Gastrocnemius medialis (tissue), 4 donors: ENCODE data around the gene EP300. TPM values are rescaled to one million over a fixed set of nuclear protein-coding genes. Genes with fewer than 3 reads are reported as not detected.
"Not testable (repeated sequence)": the region's sequence is repeated elsewhere in the genome, so short reads cannot be mapped to it uniquely, and the experiment has no call there.

Source experiments
- ATAC-seq, 2 donors: fragments of 150-250 bp; one replicate each; pipeline ENCODE4 v1.9.1; 2016
- DNase-seq, 2 donors: peaks; one replicate each; pipeline ENCODE4 v3.0.0-alpha.2; 2019
- H3K27ac ChIP-seq, 4 donors: fragments of 200-600 bp; sonication (generic); 1 replicate in 1 of 4; 2 replicates in 3 of 4; pipeline ENCODE4 v1.5.1; 2016 to 2018; ENCODE audit warnings: mild to moderate bottlenecking in 2 of 4, moderate library complexity in 1 of 4
- H3K27me3 ChIP-seq, 3 donors: fragments of 200-600 bp; sonication (generic) in 2 of 3; 1 replicate in 1 of 3; 2 replicates in 2 of 3; pipeline versions ENCODE4 v1.5.1 to v1.6.0; 2016 to 2019; ENCODE audit warnings: mild to moderate bottlenecking in 1 of 3, moderate library complexity in 1 of 3
- H3K36me3 ChIP-seq, 2 donors: fragments of 200-600 bp; sonication (generic) in 1 of 2; one replicate each; pipeline ENCODE4 v1.5.1; 2017 to 2018
- H3K4me1 ChIP-seq, 2 donors: fragments of 200-600 bp; sonication (generic) in 1 of 2; one replicate each; pipeline ENCODE4 v1.5.1; 2016 to 2017; ENCODE audit warnings: mild to moderate bottlenecking in 2 of 2
- H3K4me3 ChIP-seq, 4 donors: fragments of 200-600 bp; sonication (generic) in 3 of 4; 1 replicate in 1 of 4; 2 replicates in 3 of 4; pipeline ENCODE4 v1.5.1; 2016 to 2019; ENCODE audit warnings: mild to moderate bottlenecking in 2 of 4
- H3K9me3 ChIP-seq, 3 donors: fragments of 200-600 bp; sonication (generic) in 2 of 3; 1 replicate in 1 of 3; 2 replicates in 2 of 3; pipeline ENCODE4 v1.5.1; 2016 to 2019
- POLR2A ChIP-seq, 2 donors: fragments of 450-650 bp; IDR thresholded peaks; one replicate each; pipeline ENCODE4 v1.6.1; 2017; ENCODE audit warnings: antibody characterized with exemption in 2 of 2, mild to moderate bottlenecking in 2 of 2, moderate library complexity in 2 of 2
- in situ Hi-C, 4 donors: fragments of 200-750 bp; cut with MboI; loops; one replicate each; pipeline versions ENCODE4 v1.15.0 to v1.8.0; 2017; ENCODE audit warnings: low sequenced_read_pairs in 4 of 4
- intact Hi-C: fragments of 100-400 bp; cut with DNase I; formaldehyde crosslinking; loops from one replicate; pipeline ENCODE4 v1.15.1; 2023; ENCODE audit warnings: low total_unique reads
- total RNA-seq, 4 donors: library from RNA; depleted of rRNA; stranded (reverse); fragments of >200 nt; gene quantifications; one replicate each; pipeline versions ENCODE4 v1.1.0 to v1.2.3, GENCODE V29; 2016
- TF ChIP-seq, protein P1 (sequence below), 5 experiments: fragments of 450-650 bp in 3 of 5; fragments of 200-600 bp in 2 of 5; sonication (generic) in 2 of 5; IDR thresholded peaks in 4 of 5; conservative IDR thresholded peaks in 1 of 5; 1 replicate in 4 of 5; 2 replicates in 1 of 5; pipeline ENCODE4 v1.5.1; 2016 to 2019; ENCODE audit warnings: antibody characterized with exemption in 5 of 5, mild to moderate bottlenecking in 3 of 5, moderate library complexity in 3 of 5

The EP300 gene
- 10 to 100 TPM; 29.6 to 53.0 (median 38.0) TPM for total RNA-seq

- intact Hi-C loops, result loop anchor here (5.0 to 10.0 kb wide), 4 partner anchors 90 to 983 kb away; partner anchors contain the start of genes NAGA, PHETA2, SMDT1 and SREBF2
- peaks cover 34 to 44% of the 10 kb centered on the region in 2 donors for H3K4me1 ChIP-seq
- no peaks in the 10 kb centered on the region for H3K27me3 ChIP-seq
- in situ Hi-C loops, result no loop called here
- DNase-seq (peak; percentile 87 to 90), ATAC-seq (peak; percentile 55 to 64)
- peak within 1 kb of the TSS; percentile 76 to 97 (median 88) for H3K4me3 ChIP-seq
- H3K36me3 ChIP-seq, result no peaks in the 10 kb centered on the region
- H3K9me3 ChIP-seq, result no peaks in the 10 kb centered on the region
- TF ChIP-seq, protein P1, sequence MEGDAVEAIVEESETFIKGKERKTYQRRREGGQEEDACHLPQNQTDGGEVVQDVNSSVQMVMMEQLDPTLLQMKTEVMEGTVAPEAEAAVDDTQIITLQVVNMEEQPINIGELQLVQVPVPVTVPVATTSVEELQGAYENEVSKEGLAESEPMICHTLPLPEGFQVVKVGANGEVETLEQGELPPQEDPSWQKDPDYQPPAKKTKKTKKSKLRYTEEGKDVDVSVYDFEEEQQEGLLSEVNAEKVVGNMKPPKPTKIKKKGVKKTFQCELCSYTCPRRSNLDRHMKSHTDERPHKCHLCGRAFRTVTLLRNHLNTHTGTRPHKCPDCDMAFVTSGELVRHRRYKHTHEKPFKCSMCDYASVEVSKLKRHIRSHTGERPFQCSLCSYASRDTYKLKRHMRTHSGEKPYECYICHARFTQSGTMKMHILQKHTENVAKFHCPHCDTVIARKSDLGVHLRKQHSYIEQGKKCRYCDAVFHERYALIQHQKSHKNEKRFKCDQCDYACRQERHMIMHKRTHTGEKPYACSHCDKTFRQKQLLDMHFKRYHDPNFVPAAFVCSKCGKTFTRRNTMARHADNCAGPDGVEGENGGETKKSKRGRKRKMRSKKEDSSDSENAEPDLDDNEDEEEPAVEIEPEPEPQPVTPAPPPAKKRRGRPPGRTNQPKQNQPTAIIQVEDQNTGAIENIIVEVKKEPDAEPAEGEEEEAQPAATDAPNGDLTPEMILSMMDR (IDR thresholded peaks at IDR 0.05 in 4 of 5, conservative IDR thresholded peaks at IDR 0.05 in 1 of 5), result peak in 4 of 5 experiments; percentile 15 to 51 (median 38)
- peak; percentile 71 to 78 for TF ChIP-seq POLR2A (IDR thresholded peaks at IDR 0.05)
- peak within 1 kb of the TSS; percentile 98 to 100 (median 99) for H3K27ac ChIP-seq
These were observed at the start of gene EP300 for GRCh38 chr22:41092023-41092817. Gene EP300 (plus strand): TSS chr22:41092592. CDS start chr22:41093005, 413 bp downstream.

- Histone ChIP-seq H3K27me3 (no peaks in the 10 kb centered on the region), H3K4me3 (no peak overlapping the region), H3K36me3 (no peaks in the 10 kb centered on the region), H3K4me1 (peaks cover 0 to 4% of the 10 kb centered on the region in 2 donors), H3K9me3 (no peaks in the 10 kb centered on the region), H3K27ac (no peak overlapping the region)
- no peak for ATAC-seq
- TF ChIP-seq, protein P1 (IDR thresholded peaks at IDR 0.05 in 4 of 5, conservative IDR thresholded peaks at IDR 0.05 in 1 of 5), result no peak
- no peak for TF ChIP-seq POLR2A (IDR thresholded peaks at IDR 0.05)
- intact Hi-C loops, result no loop called here
- in situ Hi-C loops, result no loop called here
- no peak for DNase-seq
These were observed 48.7 kb upstream of the EP300 start for GRCh38 chr22:41043722-41044121.

DNA sequence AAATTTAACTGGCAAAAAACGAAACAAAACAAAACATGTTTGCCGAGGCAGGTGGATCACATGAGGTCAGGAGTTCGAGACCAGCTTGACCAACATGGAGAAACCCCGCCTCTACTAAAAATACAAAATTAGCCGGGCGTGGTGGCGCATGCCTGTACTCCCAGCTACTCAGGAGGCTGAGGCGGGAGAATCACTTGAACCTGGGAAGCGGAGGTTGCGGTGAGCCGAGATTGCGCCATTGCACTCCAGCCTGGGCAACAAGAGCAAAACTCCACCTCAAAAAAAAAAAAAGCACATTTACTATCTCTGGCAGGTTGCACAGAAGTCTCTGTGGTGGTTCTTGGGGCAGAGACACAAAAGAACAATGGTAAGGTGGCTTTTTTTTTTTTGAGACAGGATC, 46.8 kb upstream of the EP300 start:
- ATAC-seq, H3K36me3 ChIP-seq, intact Hi-C loops, H3K27ac ChIP-seq, H3K4me1 ChIP-seq, DNase-seq, H3K9me3 ChIP-seq, H3K27me3 ChIP-seq, H3K4me3 ChIP-seq, in situ Hi-C loops: not testable (repeated sequence)

DNA sequence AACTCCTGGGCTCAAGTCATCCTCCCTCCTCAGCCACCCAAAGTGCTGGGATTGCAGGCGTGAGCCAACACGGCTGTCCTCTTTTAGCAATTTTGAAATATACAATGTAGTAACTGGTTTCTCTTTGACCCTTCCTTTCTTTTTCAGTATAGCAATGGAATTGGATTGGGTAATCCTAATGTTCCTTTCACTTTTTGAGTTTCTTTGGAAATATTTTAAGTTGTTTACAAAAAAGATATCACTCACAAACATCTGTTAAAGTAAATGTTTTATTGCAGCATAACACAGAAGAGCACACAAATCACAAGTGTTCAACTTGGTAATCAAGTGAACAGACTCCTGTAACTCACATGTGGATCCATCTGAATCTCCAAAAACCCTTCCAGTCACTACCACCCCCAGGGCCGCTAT, 44.6 kb upstream of the EP300 start:
- H3K4me3 ChIP-seq, result no peak overlapping the region
- no peak for DNase-seq
- no peak for TF ChIP-seq POLR2A (IDR thresholded peaks at IDR 0.05)
- TF ChIP-seq, protein P1 (IDR thresholded peaks at IDR 0.05 in 4 of 5, conservative IDR thresholded peaks at IDR 0.05 in 1 of 5), result no peak
- peaks cover 0 to 8% of the 10 kb centered on the region in 2 donors for H3K4me1 ChIP-seq
- in situ Hi-C loops, result no loop called here
- no peaks in the 10 kb centered on the region for H3K27me3 ChIP-seq
- H3K36me3 ChIP-seq, result no peaks in the 10 kb centered on the region
- H3K9me3 ChIP-seq, result no peaks in the 10 kb centered on the region
- peak overlapping the region in 1 of 4 donors; percentile 65 for H3K27ac ChIP-seq
- intact Hi-C loops, result no loop called here
- no peak for ATAC-seq

GRCh38 chr22:41048345-41048744, 44.0 kb upstream of the EP300 start:
- H3K27me3 ChIP-seq, H3K4me1 ChIP-seq, H3K36me3 ChIP-seq, H3K9me3 ChIP-seq, in situ Hi-C loops, ATAC-seq, DNase-seq, intact Hi-C loops: not testable (repeated sequence)
- Histone ChIP-seq H3K4me3 (peak overlapping the region; percentile 46 to 53 (median 50)), H3K27ac (peak overlapping the region; percentile 51 to 66 (median 61))
